Skeletal muscle tissue (tissue), 4 donors: ENCODE results near the gene PRKN. TPM values are rescaled to one million over a fixed set of nuclear protein-coding genes. Genes with fewer than 3 reads are reported as not detected.

Experiments
- H3K27ac ChIP-seq: one replicate; pipeline ENCODE4 v1.7.0; 2013; ENCODE audit warnings: mild to moderate bottlenecking, low read depth, low read length, inconsistent platforms
- H3K27me3 ChIP-seq, 3 donors: one replicate each; pipeline ENCODE4 v1.7.0; 2013; ENCODE audit warnings: low read length in 3 of 3; ENCODE audit not compliant: control insufficient read depth in 3 of 3, insufficient read depth in 3 of 3
- H3K36me3 ChIP-seq, 3 donors: one replicate each; pipeline ENCODE4 v1.7.0; 2013; ENCODE audit warnings: low read length in 3 of 3; ENCODE audit not compliant: control insufficient read depth in 3 of 3, insufficient read depth in 3 of 3
- H3K4me1 ChIP-seq, 3 donors: one replicate each; pipeline ENCODE4 v1.7.0; 2013; ENCODE audit warnings: low read length in 3 of 3, mild to moderate bottlenecking in 3 of 3; ENCODE audit not compliant: control insufficient read depth in 3 of 3, insufficient read depth in 3 of 3
- H3K4me3 ChIP-seq, 3 donors: one replicate each; pipeline ENCODE4 v1.7.0; 2013; ENCODE audit warnings: low read length in 3 of 3
- H3K9ac ChIP-seq, 3 donors: one replicate each; pipeline ENCODE4 v1.7.0; 2013; ENCODE audit warnings: low read length in 3 of 3, mild to moderate bottlenecking in 3 of 3, moderate library complexity in 2 of 3, low read depth in 1 of 3
- H3K9me3 ChIP-seq, 3 donors: one replicate each; pipeline ENCODE4 v1.7.0; 2013; ENCODE audit warnings: low read length in 3 of 3; ENCODE audit not compliant: control insufficient read depth in 3 of 3
- total RNA-seq: library from RNA; depleted of rRNA; stranded (reverse); fragments of >200 nt; gene quantifications from one replicate; pipeline ENCODE4 v1.2.3, GENCODE V29; 2014
- donor health status: Osteomylitis.

PRKN gene
- total RNA-seq, 1 donor from 2014 or later = 16.7 TPM

DNA sequence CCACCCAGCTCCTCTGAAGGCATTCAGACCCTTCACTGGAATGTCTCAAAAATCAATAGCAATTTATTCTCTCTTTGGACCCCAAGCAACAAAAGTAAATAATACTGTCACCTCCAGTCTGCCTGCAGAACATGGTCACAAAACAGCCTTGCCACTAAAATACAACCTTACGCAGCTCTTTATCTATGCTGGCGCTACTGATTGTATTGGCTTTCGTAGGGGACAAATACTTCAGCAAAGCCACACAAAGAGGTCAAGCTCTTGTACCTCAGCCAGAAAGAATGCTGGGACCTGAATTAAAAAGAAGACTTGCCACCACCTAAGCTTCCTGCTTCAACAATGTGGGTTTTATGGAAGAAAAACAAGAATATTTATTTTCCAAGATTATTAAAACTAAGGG lies 57.2 kb downstream of the PRKN start:
- H3K4me1 ChIP-seq = no peaks in the 10 kb centered on the region
- no peaks in the 10 kb centered on the region for H3K27me3 ChIP-seq
- H3K9ac ChIP-seq = peak overlapping the region in 1 of 3 donors; percentile 51
- H3K36me3 ChIP-seq = no peaks in the 10 kb centered on the region
- no peak overlapping the region for H3K4me3 ChIP-seq
- H3K9me3 ChIP-seq = peaks cover 0 to 2% (median 0%) of the 10 kb centered on the region in 3 donors
- H3K27ac ChIP-seq = no peak overlapping the region

GRCh38 chr6:162666246-162666645 lies 61.3 kb downstream of the PRKN start:
- H3K27ac ChIP-seq = no peak overlapping the region

GRCh38 chr6:162653808-162654207 lies 73.8 kb downstream of the PRKN start:
- no peak overlapping the region for H3K9ac ChIP-seq
- H3K36me3 ChIP-seq = no peaks in the 10 kb centered on the region
- no peak overlapping the region for H3K27ac ChIP-seq
- H3K4me3 ChIP-seq = no peak overlapping the region
- no peaks in the 10 kb centered on the region for H3K9me3 ChIP-seq
- H3K4me1 ChIP-seq = no peaks in the 10 kb centered on the region
- H3K27me3 ChIP-seq = no peaks in the 10 kb centered on the region

More at GRCh38 chr6:162666246-162666645, 61.3 kb downstream of the PRKN start:
- Histone ChIP-seq H3K9ac (no peak overlapping the region), H3K9me3 (no peaks in the 10 kb centered on the region), H3K4me1 (no peaks in the 10 kb centered on the region), H3K27me3 (no peaks in the 10 kb centered on the region), H3K36me3 (no peaks in the 10 kb centered on the region), H3K4me3 (no peak overlapping the region)

GRCh38 chr6:162651505-162651904 lies 76.1 kb downstream of the PRKN start:
- H3K27me3 ChIP-seq = no peaks in the 10 kb centered on the region
- no peak overlapping the region for H3K27ac ChIP-seq
- no peaks in the 10 kb centered on the region for H3K36me3 ChIP-seq
- H3K9me3 ChIP-seq = no peaks in the 10 kb centered on the region
- H3K4me1 ChIP-seq = no peaks in the 10 kb centered on the region
- no peak overlapping the region for H3K9ac ChIP-seq
- H3K4me3 ChIP-seq = no peak overlapping the region

DNA sequence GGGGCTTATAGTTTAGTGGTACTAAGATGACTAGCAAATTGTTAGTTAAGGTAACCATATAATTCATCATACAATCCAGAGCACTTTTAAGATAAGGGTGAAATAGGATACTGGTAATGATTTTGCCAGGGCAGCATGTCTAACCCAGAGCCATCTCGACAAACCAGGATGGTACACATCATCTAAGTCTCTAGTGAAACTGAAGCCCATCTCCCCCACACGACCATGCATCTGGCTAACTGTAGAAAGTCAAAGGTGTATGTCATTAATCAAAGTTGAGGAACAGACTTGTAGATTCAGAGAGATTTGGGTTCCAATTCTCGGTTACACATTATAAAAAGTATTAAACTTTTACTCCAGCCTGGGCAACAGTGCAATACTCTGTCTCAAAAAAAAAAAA lies 78.3 kb downstream of the PRKN start:
- Histone ChIP-seq H3K27ac (no peak overlapping the region), H3K4me3 (no peak overlapping the region), H3K9me3 (no peaks in the 10 kb centered on the region), H3K4me1 (peaks cover 2 to 4% (median 4%) of the 10 kb centered on the region in 3 donors), H3K36me3 (no peaks in the 10 kb centered on the region), H3K27me3 (no peaks in the 10 kb centered on the region), H3K9ac (no peak overlapping the region)

GRCh38 chr6:162644153-162644552 lies 83.4 kb downstream of the PRKN start:
- Histone ChIP-seq H3K4me3 (peak overlapping the region in 2 of 3 donors; percentile 49 to 53), H3K9me3 (no peaks in the 10 kb centered on the region)

DNA sequence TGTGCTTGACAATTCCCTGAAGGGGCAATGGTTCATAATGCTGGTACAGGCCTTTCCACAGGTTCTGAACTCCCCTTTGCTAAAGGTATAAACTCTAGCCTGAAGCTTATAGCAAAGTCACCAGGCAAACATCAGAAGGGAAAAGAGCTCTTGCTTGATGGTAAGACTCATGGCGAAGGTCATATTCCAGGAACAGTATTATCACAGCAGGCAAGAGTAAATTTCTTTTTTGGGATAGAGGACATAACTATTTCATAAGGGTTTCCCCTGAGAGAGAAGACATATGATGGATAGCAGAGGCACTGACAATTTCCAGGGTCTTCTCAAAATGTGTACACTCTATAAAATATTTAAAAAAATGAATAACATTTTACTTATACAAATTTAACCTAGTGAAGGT lies 86.8 kb downstream of the PRKN start:
- no peak overlapping the region for H3K27ac ChIP-seq
- H3K9me3 ChIP-seq = no peaks in the 10 kb centered on the region
- no peak overlapping the region for H3K4me3 ChIP-seq
- no peaks in the 10 kb centered on the region for H3K27me3 ChIP-seq
- H3K4me1 ChIP-seq = peaks cover 12 to 16% (median 13%) of the 10 kb centered on the region in 3 donors
- no peaks in the 10 kb centered on the region for H3K36me3 ChIP-seq
- H3K9ac ChIP-seq = no peak overlapping the region

More at GRCh38 chr6:162644153-162644552, 83.4 kb downstream of the PRKN start:
- peak overlapping the region in 2 of 3 donors; percentile 62 to 63 for H3K9ac ChIP-seq
- peaks cover 7 to 9% (median 7%) of the 10 kb centered on the region in 3 donors for H3K4me1 ChIP-seq
- H3K27me3 ChIP-seq = no peaks in the 10 kb centered on the region
- peak overlapping the region; percentile 67 for H3K27ac ChIP-seq
- no peaks in the 10 kb centered on the region for H3K36me3 ChIP-seq

DNA sequence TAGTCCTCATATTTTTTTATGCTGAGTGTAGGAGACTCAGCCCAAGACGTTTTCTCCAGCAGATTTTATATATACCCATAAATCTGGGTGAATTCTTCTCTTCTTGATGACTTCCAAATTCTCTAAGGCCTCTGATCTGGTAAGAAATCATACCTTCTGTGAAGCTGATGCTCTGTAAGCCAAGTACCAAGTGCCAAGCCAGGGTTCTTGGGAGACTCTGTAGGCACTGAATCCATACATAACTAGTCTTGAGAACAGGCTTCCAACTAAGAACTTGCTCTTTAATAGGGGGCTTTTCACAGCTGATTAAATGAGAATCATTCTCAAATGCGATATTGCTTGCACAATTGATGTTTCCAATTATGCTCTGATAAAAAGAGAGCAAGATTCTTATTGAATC lies 87.6 kb downstream of the PRKN start:
- Histone ChIP-seq H3K27me3 (no peaks in the 10 kb centered on the region), H3K4me1 (peaks cover 13 to 18% (median 13%) of the 10 kb centered on the region in 3 donors), H3K9ac (no peak overlapping the region), H3K4me3 (no peak overlapping the region), H3K9me3 (no peaks in the 10 kb centered on the region), H3K36me3 (no peaks in the 10 kb centered on the region), H3K27ac (no peak overlapping the region)

DNA sequence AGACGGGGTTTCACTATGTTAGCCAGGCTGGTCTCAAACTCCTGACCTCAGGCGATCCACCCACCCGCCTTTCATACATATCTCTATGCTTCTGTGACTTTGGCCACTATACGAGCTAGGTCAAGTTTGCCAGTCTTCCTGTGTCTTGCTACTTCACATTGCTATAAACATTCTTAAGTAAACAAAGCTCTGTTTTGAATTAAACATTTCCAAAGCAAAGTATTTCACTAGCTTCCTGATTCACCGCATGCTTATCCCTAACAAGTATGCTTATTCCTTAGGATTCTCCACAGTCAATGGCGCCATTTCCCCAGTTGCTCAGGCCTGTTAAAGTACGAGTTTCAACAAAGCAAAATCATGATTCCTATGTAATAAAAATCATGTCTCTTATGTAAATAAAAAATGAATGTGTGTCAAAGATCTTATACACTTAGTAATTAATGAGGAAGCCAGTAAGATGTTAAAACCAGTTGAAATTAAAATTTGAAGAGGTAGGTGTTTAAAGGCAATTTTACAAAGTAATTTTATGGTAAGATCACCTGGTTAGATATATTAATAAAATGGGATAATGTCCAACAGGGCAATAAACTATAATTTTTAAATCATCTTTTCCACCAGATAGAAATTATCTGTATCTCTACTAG lies 88.5 kb downstream of the PRKN start:
- H3K4me3 ChIP-seq = no peak overlapping the region
- H3K9ac ChIP-seq = no peak overlapping the region
- H3K4me1 ChIP-seq = peaks cover 7 to 15% (median 9%) of the 10 kb centered on the region in 3 donors
- H3K9me3 ChIP-seq = no peaks in the 10 kb centered on the region
- no peak overlapping the region for H3K27ac ChIP-seq
- no peaks in the 10 kb centered on the region for H3K36me3 ChIP-seq
- H3K27me3 ChIP-seq = no peaks in the 10 kb centered on the region

GRCh38 chr6:162637317-162637716 lies 90.2 kb downstream of the PRKN start:
- Histone ChIP-seq H3K9me3 (no peaks in the 10 kb centered on the region), H3K4me1 (peaks cover 6 to 13% (median 7%) of the 10 kb centered on the region in 3 donors), H3K27ac (no peak overlapping the region), H3K9ac (no peak overlapping the region), H3K4me3 (no peak overlapping the region), H3K36me3 (no peaks in the 10 kb centered on the region), H3K27me3 (no peaks in the 10 kb centered on the region)
